GM21619 (cell line): ENCODE data around the gene PZP.
"Not testable (repeated sequence)": the region's sequence is repeated elsewhere in the genome, so short reads cannot be mapped to it uniquely, and the experiment has no call there.

Source experiments
- ATAC-seq: cut with Tn5 transposase; IDR thresholded peaks from one replicate; pipeline ENCODE4 v1.9.1; 2021; ENCODE audit not compliant: unreplicated experiment

PZP gene

DNA sequence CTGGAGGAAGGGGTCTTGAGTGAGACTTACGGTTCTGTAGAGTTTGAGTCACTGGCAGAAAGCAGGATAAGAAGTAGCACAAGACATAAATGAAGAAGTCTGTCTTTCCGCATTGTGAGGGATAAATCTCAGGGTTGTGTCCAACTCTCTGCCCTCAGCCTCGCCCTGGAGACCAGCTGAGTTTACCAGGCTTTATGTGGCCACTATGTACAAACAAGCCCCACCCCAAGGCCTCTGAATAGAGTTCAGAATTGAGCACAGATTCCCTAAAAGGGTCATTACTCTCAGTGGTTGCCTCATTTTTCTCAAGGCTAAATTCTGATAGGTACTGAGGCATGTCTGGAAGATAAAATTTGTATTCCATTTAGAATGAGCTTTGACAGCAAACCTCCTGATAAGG is at the start of gene PZP:
Gene PZP (minus strand): TSS at position 167 of the 400 bp plus-strand sequence. CDS start 54 bp downstream, at position 113.
- no peak for ATAC-seq

DNA sequence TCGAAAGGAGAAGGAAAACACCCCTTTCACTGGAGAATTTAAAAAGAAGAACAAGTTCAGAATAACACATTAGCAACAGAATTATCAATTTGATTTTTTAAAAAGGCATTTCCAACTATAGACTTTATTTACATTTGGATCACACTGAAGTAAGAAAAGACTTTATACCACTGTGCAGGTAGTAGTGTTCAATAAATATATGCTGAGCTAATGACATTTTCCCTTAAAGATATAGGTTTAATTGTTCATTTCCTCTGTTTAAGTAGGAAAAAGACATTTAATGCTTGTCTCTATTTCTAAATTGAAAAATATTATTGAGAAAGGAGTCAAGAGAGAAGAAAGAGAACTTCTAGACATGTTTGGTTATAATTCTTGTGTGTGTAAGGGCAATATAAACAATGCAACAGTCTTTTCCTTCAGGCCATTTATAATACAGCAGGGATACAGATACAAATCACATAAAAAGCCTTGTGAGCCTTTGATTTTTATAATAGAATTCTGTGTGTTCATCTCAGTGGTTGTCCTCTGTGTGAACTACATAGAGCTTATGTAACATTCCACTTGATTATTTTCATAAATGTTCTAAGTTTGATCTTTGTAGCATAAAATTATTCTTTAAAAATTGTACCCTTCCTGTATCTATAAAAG is 48.7 kb upstream of the PZP start:
- no peak for ATAC-seq

DNA sequence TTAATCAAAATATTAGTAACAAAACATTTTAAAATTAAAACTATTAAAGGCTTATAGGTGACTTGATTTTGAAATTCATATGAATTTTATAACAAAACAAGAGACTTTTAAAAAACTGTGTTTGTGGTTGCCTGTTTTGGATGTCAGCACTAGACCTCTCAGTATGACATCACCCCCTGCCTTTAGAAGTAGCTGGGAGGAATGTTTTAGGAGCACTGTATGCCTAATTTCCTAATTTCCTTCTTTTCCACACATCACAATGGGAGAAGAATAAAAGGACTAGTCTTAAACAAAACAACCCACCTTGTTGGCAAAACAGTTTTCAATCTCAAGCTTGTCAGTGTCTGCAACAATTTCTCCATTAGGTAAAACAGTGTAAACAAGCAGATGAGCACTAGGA is 48.1 kb upstream of the PZP start:
- no peak for ATAC-seq

DNA sequence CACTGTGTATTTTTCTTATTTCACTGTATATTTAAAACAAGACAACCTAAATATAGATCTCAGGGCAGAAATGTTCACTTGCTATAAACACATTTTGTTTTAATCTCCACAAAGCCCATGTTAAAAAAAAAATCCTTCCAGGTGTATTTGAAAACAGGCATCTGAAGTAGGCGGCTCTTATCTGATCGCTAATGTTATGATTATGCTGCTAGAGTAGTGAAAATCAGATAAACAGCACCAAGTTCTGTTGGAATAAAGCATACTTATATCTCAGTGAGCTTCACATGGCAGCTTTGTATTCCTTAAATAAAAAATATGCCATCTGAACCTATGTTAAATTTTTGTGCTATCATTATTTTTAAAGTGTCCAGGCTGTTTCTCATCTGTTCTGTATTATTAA is 47.6 kb upstream of the PZP start:
- no peak for ATAC-seq

DNA sequence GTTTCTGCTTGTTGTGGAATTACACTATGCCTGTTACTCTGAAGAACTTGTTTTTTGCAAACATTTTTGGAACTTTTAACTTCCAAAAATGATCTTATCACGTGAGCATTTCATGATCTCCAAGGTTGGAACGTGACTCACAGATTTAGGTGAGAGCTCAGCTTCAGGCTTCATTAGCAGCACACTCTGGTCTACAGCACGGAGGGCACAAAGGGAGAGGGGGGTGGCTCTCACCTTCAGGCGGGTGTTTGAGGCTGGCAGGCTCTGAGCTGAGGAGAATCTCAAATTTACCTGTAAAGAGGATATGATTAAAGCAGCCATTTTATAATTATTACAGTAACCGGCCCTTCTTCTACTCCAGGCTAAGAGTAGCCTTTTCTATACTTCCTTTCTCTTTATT is 45.3 kb upstream of the PZP start:
- ATAC-seq: no peak

DNA sequence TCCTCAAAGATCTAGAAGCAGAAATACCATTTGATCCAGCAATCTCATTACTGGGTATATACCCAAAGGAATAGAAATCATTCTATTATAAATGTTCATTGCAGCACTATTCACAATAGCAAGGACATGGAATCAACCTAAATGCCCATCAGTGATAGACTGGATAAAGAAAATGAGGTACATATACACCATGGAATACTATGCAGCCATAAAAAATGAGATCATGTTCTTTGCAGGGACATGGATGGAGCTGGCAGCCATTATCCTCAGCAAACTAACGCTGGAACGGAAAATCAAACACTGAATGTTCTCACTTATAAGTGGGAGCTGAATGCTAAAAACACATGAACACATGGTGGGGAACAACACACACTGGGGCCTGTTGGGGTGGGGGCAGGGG is 44.6 kb upstream of the PZP start:
- not testable (repeated sequence) for ATAC-seq

DNA sequence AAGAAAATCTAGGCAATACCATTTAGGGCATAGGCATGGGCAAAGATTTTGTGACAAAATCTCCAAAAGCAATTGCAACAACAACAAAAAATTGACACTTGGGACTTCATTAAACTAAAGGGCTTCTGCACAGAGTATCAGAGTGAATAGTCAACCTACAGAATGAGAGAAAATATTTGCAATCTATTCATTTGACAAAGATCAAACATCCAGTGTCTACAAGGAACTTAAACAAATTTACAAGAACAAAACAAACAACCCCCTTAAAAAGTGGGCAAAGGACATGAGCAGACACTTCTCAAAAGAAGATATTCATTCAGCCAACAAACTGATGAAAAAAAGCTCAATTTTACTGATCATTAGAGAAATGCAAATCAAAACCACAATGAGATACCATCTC is 44.1 kb upstream of the PZP start:
- no peak for ATAC-seq

DNA sequence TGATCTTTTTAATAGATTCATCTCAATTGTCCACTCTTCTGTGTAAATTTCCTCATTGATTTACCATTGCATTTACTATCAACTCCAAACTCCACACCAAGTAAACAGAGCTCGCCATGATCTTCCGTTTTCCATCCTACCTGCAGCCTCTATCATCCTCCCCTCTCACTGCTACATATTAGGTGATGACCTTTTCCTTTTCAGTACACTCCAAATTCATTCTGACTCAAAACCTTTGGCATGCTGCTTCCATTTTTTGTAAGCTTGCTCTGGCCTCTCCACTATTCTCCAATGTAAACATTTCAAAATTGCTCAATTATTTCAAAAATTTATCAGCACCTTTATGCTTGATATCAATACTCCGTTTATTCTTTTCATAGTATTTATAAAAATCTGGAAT is 40.2 kb upstream of the PZP start:
- no peak for ATAC-seq

DNA sequence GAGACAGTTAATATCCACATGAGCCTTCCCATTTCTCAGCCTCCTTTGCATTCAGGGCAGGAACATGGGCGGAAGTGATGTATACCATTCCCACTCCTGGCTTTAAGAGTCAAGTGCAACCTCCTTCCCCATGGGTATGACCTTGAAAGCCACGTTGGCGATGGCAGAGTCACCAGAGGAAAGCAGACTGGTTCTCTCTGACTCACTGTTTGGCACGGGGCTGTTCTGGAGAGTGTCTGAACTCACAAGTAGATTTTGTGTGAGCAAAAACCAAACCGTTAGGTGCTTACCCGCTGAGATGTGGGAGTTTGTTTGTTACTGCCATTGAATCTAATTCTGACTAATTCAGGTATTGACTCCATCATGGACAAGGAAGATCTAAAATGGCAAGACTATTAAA is 36.7 kb upstream of the PZP start:
- ATAC-seq: peak; percentile 69

DNA sequence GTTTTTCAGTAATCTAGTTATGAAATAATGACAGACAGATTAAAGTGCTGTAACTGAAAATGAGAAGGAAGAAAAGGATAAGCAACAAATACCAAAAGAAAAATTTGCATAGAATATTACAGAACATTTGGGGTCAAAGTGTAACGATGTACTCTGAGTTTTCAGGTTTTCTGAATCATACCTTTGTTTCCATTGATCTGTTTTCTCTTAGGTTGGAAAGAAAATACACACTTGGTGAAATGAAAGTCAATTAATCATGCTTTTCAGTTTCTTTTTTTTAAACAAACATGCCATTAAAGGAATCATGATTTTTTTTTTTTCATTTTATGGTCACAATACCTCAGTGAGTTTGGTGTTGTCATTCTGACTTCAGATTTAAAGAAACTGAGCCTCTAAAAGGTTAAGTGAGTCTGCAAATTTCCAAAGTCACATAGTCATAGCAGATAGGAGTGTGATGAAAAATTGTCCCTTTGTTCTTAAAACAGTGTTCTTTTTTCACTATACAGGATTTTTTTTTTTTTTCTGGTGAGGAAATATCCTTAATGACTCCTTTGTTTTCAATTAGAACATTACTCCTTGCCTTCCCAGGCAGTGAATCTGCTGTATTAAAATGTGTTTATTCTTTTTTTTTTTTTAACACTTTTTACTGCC is 35.9 kb upstream of the PZP start:
- ATAC-seq: no peak

DNA sequence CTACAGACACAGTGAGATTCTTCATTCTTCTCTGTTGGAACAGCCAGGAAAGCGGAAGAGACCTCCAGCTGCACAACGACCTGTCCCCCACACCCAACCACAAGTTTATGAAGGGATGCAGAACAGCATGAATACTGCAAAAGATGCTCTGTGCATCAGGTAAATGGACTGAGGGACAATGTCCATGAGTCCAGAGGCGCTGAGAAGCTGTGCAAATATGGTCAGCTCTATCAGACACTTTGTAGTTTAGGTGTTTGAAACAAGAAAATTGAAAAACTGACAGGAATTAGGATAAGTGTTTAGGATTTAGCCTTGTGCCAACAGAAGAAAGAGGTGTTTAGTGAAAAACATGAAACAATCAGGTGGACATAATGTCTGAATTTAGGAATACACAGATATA is 33.1 kb upstream of the PZP start:
- ATAC-seq: no peak

DNA sequence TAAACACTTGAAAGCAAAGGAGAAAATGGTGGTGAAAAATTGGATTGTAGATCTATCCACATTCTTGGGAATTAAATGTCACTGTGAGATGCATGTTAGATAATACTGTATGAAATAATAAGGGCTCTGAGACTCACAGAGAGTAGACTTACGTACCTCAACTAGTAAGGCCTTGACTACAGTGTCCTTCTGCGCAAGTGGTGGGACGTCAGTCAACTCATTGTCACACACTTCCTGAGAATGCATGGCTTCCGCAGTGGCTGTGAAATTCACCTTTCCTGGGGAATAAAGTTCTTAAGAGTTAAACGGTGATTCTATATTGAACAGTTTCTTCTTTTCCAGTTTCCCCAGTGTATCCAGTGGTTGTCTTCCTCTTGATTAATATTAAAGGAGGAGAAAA is 32.6 kb upstream of the PZP start:
- no peak for ATAC-seq

DNA sequence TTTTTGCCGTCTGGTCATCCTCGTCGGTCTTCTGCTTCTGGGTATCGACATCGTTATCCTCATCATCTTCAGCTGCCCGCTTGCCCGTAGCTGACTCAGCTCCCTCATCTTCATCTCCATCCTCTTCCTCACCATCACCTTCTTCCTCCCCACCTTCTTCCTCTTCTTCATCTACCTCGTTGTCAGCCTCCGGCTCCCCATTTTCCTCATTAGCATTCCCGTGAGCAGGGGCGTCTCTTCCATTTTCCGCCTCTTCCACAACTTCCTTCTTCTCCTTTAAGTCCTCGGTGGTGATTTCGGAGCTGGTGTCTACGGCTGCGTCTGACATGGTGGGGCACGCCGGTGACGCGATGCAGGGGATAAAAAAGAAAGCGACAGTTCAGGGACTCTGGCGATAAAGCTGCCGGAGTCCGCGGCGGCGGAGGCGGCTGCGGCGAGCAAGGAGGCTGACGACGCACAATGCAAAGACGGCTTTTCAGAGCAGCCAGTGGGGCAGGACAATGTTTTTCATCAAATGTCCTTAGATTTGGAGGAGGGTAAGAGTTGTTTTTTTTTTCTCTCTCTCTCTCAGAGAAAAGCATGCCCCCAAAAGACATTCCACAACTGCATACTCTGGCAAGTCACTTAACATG is 31.9 kb upstream of the PZP start:
- not testable (repeated sequence) for ATAC-seq

DNA sequence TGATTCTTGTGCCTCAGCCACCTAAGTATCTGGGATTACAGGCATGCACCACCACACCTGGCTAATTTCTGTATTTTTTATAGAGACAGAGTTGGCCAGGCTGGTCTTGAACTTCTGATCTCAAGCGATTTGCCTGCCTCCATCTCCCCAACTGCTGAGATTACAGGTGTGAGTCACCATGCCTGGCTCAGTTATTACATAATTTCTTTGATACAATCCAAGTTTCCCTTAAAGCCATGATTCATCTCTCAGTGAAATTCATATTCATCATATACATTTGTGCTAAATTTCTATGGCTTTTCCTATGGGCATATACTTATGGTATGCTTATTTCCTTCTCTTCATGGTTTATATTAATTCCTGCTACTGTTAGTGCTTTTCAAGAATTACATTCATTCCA is 29.1 kb upstream of the PZP start:
- no peak for ATAC-seq

DNA sequence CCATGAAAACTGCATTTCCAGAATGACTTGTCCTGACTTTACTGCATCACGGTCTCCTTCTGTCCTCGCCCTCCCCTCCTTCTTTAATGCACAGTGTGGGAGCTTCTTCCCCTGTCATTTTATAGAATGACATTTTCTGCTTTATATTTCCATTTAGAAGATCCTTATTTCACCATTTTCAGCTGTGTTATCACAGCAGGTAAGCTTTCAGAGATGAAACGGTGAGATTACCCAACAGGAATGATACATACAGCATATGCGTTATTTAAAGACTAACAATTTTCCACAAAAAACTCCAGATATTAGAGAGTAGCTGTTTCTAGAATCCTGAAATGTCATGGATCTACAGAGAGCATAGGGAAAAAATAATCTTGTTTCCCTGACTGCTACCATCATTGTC is 27.3 kb upstream of the PZP start:
- ATAC-seq: no peak

DNA sequence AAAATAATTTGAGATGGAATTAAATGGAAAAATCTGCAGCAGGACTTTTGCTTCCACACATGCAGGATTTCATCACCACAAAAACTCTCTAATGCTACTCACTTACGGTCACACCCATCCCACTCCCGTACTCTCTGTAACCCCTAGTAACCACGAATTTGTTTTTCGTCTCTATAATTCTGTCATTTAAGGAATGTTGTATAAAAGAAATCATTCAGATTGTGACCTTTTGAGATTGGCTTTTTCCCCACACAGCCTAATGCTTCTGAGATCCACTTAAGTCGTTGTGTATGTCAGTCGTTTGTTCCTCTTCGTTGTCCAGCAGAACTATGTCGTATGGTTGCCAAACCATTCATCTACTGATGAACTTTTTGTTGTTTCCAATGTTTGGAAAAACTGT is 19.8 kb upstream of the PZP start:
- no peak for ATAC-seq

DNA sequence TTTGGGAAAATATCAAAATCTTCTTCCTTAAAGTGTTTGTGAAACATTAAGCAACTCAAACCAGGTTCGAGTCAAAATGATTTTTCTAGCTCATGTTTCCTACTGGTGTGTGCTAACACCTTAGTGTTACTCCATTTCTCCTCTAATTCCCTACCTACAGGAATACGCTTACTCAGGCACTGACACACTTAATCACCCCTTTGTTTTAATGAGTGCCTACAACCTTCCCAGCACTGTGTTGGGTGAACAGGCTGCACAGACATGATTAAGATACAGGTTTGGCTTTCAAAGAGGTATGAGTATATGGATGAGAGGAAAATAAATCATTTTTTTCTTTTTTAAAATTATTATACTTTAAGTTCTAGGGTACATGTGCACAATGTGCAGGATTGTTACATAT is 15.6 kb upstream of the PZP start:
- ATAC-seq: no peak

DNA sequence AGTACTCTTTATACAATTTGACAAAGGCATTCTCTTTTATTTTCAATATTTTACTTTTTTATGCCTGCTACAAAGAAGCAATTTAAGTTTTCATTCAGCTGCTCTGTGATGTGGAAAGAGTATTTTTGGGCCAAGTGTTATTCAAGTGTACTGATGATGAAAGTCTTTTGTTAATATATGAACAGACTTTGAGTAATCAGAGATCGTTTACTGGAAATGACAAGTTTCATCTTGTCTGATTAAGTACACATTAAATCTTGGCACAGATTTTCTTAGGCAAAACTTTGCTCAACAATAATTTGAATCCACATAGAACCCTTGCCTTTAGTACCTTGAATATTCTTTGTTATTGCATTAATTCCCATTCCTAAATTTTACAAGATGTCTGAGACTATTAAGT is 13.3 kb upstream of the PZP start:
- no peak for ATAC-seq

DNA sequence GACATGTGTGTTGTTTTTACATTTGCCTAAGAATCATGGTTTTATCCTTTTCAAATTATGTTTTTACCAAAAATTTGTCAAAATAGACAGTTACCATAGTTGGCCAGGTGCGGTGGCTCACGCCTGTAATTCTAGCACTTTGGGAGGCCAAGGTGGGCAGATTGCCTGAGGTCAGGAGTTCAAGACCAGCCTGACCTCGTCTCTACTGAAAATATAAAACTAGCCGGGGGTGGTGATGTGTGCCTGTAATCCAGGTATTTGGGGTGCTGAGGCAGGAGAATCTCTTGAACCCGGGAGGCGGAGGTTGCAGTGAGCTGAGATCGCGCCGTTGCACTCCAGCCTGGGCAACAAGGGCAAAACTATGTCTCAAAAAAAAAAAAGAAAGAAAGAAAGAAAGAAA is 12.8 kb upstream of the PZP start:
- not testable (repeated sequence) for ATAC-seq

DNA sequence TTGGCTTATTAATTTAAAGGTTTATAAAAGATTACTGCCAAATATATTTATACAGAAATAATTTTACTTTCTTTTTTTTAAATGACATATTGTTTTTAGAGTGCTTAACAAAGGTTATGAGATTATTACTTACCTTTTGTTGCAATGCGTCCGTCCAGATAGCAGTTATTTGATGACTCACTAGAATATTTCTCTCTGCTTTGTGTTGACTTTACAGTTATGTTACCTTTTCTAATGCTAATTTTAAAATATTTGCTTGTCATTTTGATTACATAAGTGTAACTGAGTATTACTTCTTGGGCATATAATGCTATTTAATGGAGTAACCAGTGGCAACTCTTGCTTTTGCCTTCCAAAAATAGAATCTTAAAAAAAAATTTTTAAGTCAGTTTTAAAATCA is 6.3 kb upstream of the PZP start:
- ATAC-seq: no peak

DNA sequence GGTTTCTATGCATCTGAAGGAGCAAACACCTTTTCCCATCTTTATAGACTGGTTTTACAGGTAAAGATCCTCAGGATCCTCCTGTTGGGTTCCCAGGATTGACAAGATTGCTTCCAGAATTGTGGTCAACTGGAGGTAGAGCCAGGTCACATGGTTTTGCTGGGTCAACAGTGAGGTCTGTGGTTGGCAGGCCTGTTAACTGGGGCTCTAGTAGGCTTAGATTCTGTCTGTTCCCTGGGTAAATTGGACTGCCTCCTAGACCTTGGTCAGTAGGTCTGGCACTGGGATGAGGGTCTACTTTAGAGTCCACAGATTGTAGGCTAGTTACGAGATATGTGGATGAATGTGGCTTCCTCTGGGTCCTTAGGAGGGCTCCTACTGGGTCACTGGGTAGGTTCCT is 3.5 kb upstream of the PZP start:
- ATAC-seq: no peak

DNA sequence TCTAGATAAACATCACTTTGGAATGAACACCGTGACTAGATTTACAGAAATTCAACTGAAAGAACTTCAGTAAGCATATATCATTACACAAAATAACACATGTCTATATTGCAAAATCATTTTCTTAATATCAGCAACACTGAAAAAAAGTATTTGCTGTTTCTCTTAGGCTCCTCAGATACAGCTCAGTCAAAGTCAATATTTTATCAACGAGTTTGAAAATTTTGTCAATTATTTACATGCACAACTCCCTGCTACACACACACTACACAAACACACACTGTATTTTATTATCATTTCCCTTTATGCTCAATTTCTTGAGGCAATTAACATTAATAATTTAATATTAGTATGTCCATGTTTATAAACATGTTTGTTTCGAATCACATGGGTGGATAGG is 3.8 kb downstream of the PZP start:
- ATAC-seq: no peak

DNA sequence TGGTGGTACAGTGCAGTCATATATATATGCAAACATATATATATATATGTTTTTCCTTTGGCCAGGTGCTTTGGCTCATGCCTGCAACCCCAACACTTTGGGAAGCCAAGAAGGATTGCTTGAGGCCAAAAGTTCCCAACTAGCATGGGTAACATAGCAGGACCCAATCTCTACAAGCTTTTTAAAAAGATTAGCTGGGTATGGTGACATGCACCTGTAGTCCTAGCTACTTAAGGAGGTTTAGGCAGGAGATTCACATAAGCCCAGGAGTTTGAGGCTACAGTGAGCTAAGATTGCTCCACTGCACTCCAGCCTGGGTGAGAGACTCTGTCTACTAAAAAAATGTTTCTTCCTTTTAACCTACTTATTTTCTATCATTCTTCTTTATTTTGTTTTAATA is 10.2 kb downstream of the PZP start:
- ATAC-seq: no peak
